ENCODE results near the gene NFE2L1.
"Not testable (repeated sequence)": the region's sequence is repeated elsewhere in the genome, so short reads cannot be mapped to it uniquely, and the experiment has no call there.

The NFE2L1 gene, protein sequence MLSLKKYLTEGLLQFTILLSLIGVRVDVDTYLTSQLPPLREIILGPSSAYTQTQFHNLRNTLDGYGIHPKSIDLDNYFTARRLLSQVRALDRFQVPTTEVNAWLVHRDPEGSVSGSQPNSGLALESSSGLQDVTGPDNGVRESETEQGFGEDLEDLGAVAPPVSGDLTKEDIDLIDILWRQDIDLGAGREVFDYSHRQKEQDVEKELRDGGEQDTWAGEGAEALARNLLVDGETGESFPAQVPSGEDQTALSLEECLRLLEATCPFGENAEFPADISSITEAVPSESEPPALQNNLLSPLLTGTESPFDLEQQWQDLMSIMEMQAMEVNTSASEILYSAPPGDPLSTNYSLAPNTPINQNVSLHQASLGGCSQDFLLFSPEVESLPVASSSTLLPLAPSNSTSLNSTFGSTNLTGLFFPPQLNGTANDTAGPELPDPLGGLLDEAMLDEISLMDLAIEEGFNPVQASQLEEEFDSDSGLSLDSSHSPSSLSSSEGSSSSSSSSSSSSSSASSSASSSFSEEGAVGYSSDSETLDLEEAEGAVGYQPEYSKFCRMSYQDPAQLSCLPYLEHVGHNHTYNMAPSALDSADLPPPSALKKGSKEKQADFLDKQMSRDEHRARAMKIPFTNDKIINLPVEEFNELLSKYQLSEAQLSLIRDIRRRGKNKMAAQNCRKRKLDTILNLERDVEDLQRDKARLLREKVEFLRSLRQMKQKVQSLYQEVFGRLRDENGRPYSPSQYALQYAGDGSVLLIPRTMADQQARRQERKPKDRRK

DNA sequence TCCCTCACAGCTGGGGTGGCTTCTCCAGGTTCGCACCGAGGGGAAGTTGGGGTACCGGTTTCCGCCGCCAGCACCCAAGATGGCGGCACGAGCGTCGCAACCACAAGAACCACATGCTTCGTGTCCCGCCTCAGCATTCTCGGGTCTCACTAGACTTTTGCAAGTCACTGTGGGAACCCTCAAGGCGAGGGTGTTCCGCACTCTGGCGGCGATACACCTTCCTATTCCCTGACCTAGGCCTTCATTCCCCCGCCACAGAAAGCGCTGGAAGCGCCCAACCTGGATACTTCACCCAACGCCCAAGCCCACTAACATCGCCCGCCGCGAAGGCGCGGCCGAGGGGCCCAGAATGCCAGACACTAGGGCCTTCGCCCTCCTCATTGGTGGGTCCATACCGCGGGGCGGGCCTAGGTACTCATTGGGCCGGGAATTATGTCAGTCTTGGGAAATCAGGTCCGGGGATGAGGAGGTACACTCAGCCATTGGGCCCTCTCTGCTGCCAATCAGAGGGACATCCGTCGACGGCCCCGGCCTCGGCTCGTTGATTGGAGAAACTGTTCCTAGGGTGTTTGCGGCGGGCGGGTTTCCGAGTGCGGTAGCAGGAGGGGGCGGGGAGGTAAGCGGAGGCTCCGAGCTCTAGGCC lies at the start of gene NFE2L1:
Gene NFE2L1 (plus strand): TSS at position 619 of the 643 bp plus-strand sequence. CDS start 2,760 bp downstream, outside the sequence.
- DNase-seq = peak; percentile 100

DNA sequence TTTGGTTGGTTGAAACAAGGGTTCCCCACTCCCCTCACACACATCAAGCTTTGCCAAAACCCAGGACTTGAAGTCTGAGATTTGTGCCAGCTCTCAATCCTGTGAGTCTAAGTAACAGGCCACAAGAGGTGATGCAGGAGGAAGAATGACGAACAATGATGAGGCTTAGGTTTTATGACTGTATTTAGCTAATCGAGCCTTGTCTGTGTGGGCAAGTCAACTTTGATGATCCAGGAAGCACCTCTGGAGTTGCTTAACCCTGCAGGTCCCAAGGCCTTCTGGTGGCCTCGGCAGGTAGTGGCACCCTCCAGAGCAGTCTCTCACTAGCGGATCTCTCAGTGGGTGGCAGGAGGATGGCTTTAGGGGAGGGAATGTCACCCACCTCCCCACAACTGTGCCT lies 48.6 kb upstream of the NFE2L1 start:
- DNase-seq = peak in 1 of 2 experiments; percentile 21

DNA sequence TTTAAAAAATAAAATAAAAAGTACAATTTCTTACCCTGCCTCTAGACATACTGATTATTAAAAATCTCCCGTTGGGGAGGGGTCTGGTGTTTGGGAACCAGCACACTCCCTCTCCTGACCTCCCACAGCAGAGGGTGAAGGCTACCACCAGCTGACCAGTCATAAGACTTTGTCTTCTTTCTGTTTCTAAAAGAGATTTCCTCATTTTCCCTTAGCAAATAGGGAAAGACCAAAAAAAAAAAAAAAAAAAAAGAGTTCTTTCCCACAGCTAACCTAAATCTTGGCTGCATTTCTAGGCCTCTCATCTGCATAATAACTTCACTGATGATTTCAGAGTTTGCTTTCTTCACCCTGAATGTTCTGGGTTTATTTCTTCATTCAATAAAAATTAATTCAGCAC lies 47.0 kb upstream of the NFE2L1 start:
- no peak for DNase-seq

DNA sequence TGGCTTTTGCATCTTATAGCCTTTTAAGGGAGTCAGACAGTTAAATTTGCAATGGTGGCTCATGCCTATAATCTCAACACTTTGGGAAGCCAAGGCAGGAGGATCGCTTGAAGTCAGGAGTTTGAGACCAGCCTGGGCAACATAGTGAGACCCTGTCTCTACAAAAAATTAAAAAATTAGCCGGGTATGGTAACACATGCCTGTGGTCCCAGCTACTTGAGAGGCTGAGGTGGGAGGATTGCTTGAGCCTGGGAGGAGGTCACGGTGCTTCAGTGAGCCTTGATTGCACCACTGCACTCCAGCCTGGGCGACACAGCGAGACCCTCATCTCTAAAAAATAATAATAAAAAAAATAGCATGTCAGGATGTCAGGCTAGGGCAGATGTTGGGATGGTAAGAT lies 46.5 kb upstream of the NFE2L1 start:
- DNase-seq = not testable (repeated sequence)

DNA sequence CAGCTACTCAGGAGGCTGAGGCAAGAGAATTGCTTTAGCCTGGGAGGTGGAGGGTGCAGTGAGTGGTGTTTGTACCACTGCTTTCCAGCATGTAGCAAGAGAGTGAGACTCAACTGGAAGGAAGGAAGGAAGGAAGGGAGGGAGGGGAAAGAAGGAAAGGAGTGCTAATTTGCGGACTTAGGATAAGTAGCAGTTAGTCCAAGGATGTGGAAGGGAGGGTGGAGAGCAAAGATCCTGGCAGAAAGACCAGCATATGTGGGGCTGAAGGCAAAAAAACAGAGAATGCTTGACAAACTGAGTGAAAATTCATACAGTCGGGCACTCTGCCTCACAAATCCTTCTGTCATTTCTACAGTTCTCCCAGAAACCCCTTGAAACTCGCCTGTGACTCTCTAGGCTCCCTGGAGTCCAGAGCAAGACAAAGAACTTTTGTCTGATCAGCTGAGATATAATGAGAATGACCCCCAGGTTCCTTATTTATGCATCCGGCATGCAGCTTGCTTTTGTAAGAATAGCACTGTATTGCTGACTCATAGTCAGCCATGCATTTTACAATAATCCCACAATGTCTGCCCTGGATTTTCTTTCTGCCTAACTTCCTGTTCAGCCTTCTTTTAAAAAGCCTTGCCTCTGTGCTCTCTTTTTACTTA lies 45.8 kb upstream of the NFE2L1 start:
- peak; percentile 65 to 66 for DNase-seq

DNA sequence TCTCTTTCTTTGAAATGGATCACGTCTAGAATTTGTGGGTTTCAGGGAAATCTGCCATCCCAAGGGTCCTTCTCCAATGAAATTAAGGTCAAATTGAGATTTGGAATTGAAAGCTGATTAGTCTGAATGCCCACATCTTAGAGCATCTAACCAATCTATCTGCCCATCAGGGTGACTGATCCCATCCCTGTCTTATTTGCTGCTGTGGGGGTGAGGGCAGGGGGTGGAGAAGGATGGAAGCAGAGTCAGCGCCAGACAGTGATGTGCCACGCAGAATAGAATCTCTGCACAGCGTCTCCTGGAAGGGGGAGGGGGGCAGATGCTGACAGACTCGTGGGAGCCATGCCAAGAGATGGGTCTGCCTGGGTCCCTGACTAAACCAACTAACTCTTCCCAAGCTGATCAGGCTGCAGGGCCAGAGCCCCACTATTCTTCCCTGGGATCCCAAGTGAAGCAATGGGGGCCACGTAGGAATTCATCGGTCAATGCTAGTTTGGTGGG lies 45.2 kb upstream of the NFE2L1 start:
- DNase-seq = no peak

DNA sequence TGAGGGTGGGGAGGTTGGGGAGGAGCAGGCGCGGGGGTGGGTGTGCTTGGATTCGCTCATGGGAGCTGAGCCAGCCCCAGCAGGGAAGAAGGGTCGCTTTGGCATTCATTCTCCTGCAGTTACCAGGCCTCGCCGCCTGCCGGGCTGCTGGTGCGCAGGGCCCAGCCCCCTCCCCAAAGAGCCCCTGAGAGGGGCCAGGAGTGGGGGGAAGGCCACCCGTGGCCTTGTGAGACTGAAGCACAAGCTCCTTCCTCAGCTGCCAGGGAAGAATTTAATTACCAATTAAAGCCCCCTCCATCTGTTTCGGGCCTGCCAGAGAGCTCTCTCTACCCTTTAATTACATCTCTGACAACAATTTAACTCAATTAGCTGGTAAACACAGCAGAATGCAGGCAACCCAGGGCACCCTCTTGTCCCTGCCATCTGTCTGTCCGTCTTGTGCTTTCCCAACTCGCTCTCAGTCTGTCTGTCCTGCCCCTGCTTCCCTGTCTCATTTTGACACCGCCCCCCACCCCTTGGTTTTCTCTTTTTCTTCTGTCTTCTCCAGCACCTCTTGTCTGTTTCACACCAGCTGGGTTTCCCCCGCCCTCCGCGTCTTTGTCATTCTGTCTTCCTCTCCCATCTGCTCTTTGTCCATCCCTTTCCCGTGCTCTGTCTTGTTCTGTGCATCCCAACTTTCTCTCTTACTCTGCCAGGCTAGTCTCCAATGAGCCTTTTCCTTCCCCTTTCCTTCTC lies 44.6 kb upstream of the NFE2L1 start:
- DNase-seq = no peak

DNA sequence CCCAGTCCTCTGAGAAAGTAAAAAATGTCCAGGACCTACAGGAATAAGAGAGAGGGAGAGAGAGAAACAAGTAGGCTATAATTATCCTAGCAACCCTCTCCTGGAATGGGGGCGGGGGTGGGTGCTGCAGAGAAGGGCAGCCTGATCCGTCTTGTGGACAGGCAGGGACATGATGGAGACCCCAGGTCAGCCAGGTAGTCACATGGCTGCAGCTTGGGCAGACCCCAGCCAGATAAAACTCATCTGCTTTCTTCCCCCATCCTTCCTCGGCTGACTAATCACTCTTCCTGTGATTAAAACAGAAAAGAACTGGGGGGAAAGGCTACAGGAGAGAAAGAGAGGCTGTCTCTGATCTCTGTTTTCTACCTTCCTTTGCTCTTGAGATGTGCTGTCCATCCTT lies 43.2 kb upstream of the NFE2L1 start:
- no peak for DNase-seq

DNA sequence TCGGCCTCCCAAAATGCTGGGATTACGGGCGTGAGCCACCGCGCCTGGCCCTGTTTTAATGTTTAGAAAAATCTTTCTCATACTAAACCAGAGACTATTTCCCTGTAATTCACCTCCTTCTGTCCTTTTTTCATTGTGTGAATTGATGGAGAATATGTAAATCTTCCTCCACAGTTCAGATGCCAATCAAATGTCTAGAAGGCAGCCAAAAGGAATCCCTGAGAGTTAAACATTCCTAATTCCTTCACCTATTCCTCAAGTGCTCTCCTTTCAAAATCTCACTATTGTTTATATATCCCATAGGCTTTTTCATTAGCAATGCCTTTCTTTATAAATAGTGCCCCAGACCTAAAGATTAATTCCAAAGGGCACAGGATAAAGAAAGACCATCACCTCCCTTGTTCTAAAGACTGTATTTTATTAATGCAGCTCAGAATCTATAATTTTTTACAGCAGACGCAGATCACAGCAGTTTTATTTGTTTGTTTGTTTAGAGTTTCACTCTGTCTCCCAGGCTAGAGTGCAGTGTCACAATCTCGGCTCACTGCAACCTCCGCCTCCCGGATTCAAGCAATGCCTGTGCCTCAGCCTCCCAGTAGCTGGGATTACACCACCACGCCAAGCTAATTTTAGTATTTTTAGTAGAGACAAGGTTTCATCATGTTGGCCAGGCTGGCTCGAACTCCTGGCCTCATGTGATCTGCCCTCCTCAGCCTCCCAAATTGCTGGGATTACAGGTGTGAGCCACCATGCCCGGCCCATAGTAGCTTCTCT lies 41.0 kb upstream of the NFE2L1 start:
- no peak for DNase-seq

DNA sequence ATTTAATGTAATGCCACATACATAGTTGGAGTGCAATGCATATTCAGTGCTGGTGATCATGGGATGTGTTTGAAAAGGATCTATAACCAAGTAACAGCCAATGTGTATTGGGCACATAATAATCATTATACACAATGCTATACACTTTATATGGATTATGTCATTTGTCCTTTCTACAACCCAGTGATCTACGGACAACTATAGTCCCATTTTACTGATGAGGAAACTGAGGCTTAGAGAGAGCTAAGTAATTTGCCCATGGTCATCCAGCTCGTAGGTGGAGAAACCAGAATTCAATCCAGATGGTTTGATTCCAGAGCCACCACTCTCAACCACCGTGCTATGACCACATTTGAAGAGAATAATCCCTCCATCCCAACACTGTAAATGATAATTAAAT lies 38.0 kb upstream of the NFE2L1 start:
- DNase-seq = no peak

DNA sequence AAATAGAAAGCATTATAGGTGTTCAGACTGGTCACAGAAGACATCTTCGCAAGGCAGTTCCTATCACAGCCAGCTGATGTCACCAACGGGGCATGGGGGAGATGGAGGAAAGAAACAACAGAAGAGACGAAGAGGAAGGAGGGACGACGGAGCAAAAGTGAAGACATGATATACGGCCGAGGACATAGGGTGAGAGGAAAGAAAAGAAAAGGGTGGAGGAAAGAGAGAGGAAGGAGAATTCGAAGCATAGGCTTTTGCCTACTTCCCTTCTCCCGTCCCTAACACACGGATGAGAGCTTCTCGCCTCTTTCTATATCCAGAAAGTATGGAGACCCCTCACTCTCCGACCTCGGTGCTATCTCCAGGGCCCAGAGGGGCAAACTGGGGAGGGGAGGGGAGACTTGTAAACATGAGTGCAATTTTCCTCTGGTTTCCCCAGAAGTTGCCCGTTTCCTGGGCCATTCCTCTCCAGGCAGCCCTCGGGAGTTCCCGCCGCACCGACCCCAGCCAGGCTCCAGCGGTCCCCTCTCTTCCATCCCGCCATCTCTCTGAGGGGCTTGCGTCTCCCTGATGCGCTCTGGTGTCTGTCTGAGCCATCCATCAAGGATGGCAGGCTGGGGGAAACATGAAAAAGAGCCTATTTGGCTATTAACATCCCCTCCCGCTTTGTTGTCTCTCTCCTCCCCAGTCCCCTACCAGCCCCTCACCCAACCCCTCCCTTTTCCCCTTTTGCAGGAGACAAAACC lies 36.6 kb upstream of the NFE2L1 start:
- DNase-seq = peak; percentile 58 to 73

DNA sequence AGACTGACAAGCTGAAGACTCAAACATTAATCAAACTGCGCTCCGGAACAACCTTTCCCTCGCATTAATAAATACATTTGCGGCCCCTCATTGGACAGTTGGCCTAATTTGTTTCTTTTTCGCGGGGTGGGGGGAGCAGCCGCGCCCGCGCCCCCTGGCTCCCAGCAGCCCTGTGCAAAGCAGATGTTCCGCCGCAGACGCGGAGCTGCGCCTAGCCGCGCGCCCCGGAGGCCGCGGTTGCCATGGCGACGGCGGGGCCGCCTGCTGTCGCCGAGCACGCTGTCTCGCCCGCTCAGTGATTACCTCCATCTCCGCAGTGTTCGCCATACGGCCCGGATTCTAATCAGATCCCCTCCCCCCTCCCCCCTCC lies 36.0 kb upstream of the NFE2L1 start:
- DNase-seq = peak; percentile 65 to 93

DNA sequence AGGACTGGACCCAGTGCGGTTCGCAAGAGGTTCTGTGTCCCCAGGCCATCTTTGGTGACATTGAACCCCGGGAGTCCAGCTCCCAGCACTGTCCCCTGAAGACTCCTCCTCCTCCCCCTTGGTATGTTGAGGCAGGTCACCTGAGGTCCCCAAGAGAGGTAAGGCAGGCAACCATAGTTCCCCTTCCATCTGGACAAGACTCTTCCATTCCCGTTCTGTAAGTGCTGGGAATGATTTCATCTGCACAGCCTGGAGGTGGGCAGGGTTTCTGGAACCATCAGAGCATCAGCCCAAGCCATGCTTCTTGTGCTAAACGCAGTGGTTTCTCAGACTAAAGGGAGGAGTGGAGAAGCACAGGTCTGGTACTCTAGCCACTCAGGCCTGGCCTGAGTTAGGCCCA lies 35.5 kb upstream of the NFE2L1 start:
- no peak for DNase-seq

DNA sequence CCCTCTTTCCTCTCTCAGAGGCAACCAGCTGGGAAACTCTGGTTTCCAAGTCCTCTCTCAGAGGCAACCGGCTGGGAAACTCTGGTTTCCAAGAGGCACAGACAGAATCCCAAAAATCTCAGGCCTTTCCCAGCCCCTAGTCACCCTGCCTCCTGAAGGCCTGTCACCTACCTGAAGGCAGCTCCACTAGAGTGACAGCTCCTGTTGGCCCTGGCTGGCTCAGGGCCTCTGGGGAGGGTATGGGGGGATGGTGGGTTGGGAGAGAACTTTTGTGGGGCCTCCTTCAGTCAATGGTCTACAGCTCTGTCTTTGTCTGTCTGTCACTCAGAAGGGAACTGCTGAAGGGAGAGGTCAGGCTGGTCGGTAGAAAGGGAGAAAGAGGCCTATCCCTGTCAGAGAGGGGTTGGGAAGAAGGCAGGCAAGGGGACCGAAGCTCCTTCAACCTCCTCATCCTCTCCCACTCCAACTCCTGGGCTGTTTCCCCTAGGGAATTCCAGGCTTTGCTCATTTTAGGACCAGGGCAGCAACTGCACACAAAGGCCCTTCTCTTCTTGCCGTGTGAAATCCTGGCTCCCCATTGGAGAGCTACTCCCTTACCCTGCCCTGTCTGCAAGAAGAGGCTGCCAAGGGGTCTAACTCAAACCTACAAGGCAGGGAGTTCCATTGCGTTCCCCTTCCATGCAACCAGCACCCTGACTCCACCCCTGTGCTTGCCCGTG lies 34.1 kb upstream of the NFE2L1 start:
- DNase-seq = peak in 1 of 2 experiments; percentile 55

DNA sequence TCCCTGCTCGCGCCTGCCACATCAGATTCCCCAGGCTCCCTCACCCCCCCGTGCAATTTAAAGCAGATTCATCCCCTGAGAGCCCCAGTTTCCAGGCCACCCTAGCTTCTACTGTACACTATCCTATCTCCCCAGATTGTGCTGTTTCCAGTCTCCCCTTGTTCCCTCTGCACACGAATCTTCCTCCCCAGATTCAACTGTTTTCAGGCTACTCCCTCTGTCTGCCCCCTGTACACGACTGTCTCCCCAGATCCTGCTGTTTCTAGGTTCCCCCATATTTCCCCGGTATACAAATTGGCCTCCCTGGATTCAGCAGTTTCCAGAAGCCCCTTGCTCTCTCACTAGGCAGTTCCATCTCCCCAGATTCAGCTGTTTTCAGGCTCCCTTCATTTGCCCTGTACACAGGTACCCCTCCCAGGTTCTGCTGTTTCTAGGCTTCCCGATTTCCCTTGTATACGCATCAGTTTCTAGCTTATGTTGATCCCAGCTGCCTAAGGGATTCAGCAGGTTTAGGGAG lies 33.5 kb upstream of the NFE2L1 start:
- DNase-seq = peak; percentile 49 to 62

DNA sequence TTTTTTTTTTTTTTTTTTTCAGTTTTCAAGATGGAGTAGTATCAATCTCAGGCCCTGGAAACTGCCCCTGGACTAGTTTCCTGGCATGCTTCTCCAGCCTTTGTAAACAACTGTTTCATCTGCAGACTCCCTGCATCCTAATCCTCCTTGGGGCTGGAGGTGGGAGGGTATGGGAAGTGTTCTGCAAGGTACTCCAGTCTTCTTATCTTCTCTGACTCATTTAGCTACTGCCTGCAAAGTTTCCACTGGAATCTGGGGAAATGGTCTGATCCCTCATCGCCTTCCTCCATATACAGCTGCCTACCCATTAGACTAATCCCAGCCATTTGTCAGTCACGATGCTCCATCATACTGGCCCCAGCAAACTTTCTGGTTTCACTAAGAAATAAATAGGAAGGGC lies 32.0 kb upstream of the NFE2L1 start:
- no peak for DNase-seq

DNA sequence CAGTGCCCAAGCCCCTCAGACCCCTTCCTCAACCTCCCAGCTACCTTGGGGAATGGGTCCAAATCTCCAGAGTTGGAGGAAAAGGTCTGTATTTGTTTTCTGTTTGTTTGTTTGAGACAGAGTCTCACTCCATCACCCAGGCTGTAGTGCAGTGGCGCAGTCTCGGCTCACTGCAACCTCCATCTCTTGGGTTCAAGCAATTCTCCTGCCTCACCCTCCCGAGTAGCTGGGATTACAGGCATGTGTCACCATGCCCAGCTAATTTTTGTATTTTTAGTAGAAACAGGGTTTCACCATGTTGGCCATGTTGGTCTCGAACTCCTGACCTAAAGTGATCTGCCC lies 30.4 kb upstream of the NFE2L1 start:
- not testable (repeated sequence) for DNase-seq

DNA sequence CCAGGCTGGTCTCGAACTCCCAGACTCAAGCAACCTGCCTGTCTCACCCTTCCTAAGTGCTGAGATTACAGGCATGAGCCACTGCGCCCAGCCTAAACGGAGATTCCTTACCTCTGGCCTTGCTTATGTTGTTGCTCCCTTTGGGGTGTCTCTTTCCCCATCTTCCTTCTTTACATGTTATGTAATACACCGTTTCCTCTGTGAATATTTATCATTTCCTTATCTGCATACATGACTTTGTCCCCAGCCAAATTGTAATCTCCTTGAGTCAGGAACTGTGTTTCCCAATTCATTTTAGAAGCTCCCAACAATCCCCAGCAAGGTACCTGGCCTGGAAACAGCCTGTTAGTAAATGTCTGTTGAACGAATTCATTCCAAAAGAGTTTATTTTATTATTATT lies 26.2 kb upstream of the NFE2L1 start:
- DNase-seq = no peak

DNA sequence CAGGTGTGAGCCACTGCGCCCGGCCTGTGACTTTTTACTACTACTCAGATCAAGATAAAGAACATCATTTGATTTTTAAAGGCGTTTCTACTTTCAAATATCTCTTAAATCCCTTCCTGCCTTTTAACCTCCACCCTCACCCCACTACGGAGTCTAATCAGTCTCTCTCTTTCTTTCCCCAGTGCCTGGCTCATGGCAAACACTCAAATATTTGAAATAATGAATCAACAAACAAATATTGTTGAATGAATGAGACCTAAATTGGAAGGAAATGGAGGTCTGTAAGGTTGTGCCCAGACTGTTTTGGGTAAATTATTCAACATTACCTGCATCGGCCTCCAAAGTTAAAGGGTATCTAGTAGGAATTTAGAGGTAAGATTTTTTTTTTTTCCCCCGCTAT lies 25.3 kb upstream of the NFE2L1 start:
- no peak for DNase-seq

All from NCI-H526 (cell line).